Measurements from ENCODE around the gene CER1. TPM values are rescaled to one million over a fixed set of nuclear protein-coding genes. Genes with fewer than 3 reads are reported as not detected.
A peak's percentile ranks its signal among the peaks of the same experiment; 100 is the strongest.
"Not testable (repeated sequence)": the region's sequence is repeated elsewhere in the genome, so short reads cannot be mapped to it uniquely, and the experiment has no call there.

CER1 gene
- total RNA-seq, 1 experiment from 2014 or later, result not detected

GRCh38 chr9:14715102-14715501 is 7.4 kb downstream of the CER1 start:
- DNase-seq (ENCODE audit: low spot score), result no peak

DNA sequence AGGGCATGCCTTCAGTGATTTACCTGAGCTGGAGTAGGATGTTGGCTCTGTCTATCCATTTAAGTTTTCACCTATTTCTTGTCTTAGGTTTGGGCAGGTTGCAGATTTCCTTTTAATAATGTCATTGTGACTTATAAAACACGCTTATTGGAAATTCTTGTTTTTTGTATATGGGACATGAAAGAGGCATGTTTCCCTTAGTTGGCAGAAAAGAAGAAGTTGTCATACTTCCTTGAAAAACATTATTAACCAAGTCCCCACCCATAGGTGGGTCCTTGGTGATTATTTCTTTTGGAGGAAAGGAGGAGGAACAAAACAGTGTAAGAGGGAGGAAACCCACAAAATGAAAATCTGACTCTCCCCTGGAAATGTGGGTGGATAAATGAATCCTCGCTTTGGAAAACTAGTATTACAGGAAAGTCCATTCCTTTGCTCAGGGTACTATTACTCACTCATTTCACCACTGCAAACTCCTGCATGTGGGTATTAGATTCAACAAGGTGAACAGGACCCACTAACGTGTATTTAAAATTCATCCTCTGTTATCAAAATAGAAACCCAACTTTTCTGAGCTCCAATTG is 9.3 kb downstream of the CER1 start:
- no peak for DNase-seq (ENCODE audit: low spot score)

DNA sequence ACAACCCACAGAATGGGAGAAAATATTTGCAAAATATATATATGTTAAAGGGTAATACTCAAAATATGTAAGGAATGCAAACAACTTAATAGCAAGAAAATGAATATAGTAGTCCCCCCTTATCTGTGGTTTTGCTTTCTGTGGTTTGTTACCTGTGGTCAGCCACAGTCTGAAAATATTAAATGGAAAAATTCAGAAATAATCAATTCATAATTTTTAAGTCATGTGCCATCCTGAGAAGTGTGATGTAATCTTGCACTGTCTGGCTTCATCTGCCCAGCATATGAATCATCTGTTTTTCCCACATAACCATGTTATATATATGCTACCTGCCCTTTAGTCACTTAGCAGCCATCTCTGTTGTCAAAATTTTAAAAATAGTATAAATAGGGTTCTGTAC is 11.7 kb downstream of the CER1 start:
- DNase-seq (ENCODE audit: low spot score), result no peak

DNA sequence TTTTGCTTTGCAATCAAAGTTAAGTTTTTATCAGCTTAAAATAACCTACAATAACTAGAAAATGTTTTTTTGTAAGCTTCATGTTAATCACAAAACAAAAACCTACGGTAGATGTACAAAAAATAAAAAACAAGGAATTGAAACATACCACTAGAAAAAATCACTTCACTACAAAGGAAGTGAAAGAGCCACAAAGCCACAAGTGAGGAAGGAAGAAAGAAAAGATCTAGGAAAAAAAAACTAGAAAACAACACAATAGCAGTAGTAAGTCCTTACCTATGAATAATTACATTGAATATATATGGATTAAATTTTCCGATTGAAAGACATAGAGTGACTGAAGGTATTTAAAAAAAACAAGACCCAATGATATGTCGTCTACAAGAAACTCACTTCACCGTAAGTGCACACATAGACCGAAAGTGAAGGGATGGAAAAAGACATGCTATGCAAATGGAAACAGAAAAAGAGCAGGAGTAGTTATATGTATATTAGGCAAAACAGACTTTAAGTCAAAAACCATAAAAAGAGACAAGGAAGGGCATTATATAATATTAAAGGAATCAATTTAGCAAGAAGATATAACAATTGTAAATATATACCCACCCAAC is 15.9 kb downstream of the CER1 start:
- no peak for DNase-seq (ENCODE audit: low spot score)

- no peak for DNase-seq (ENCODE audit: low spot score)
Observed at GRCh38 chr9:14705079-14705478, 17.5 kb downstream of the CER1 start.

DNA sequence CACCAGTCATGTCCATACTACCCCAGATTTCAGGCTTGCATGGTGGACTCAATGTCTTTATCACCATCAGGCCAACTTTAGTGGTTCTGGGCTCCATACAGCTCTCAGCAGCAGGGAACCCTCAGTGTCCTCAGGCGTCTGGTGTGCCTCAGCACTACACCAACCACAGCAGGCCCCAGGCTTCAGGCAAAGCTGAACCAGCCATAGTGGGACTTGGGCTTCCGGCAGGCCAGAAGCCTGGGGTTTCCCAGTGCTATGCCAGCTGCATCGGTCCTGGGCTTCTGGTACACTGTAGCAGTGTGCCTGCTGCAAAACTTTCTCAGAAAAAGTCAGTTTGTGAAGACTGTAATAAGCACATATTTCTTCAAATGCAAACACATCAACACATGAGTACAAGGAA is 18.3 kb downstream of the CER1 start:
- DNase-seq (ENCODE audit: low spot score), result no peak

- no peak for DNase-seq (ENCODE audit: low spot score)
Observed at GRCh38 chr9:14702200-14702720, 20.3 kb downstream of the CER1 start.

- peak; percentile 18 for DNase-seq (ENCODE audit: low spot score)
Observed at GRCh38 chr9:14693251-14693861, 29.2 kb downstream of the CER1 start, which contains the start of gene ZDHHC21. ZDHHC21 (minus strand) TSS chr9:14693432; CDS start chr9:14674340, 19,092 bp downstream.

GRCh38 chr9:14692470-14693250 is 29.9 kb downstream of the CER1 start:
- DNase-seq (ENCODE audit: low spot score), result no peak

DNA sequence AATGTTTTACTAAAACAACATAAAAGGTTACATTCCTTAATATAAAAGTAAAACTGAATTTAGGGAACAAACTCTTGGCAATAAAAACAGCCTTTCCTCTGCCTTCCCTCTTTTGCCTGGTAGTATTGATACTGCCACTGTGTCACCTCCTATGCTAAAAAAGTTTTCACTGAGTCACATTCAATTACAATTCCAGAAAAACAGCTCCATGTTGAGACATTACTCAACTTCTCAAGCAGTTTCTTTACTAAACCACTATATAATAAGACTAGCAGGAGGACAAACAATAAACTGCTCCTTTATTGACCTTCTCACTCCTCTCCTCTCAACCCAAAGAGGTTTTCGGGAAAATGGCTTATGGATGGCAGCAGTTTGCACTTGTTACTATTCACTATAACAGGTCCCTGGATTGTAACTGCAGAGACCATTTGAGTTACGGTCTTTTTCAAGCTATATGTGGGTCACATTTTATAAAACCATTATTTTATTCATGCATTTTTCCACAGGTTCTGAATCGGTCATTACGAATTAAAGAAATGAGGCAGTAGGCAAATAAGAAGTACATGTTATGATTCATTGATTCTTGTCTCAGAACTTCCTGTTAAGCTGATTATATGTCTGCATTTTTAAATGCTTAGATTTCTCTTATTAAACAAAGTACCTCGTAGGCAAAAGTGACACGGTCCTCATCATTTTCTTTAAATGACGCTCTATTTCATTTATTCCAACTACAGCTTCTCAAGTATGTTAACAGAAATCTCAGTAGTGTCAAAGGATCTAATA is 31.4 kb downstream of the CER1 start:
- no peak for DNase-seq (ENCODE audit: low spot score)

DNA sequence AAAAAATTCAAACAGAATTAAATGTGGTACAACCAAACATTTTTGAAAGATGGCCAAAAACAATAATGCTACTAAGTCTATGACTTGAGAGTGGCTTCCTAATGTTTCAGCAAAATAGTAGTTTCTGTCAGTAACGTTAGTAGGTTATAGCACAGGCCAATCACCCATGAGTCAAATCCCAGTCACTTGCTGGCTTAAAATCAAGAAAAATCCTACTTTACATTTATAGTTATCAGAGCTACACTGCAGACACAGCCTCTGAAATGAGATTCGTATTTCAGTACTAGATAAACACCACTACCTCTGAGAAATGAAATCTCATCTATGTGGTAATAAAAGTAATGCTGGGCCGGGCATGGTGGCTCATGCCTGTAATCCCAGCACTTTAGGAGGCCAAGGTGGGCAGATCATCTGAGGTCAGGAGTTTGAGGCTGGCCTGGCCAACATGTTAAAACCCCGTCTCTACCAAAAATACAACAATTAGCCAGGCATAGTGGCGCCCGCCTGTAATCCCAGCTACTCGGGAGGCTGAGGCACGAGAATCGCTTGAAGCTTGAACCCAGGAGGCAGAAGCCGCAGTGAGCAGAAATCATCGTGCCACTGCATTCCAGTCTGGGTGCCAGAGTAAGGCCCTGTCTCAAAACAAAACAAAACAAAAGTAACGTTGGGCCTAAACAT is 35.4 kb downstream of the CER1 start:
- no peak for DNase-seq (ENCODE audit: low spot score)

DNA sequence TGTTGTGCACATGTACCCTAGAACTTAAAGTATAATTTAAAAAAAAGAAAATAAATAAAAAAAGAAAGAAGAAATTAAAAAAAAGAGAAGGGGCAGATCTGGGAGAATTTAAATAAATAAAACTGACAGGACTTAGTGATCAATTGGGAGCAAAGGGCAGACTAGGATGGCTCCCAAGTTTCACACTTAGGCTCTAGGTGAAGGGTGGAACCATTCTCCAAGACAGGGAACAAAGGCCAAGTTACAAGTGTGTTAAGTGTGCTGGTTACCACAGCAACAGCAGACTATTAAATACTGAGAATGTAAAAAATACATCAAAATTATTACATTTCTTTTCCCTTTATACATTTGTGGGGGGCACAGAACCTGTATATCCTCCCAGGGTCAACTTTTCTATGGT is 36.4 kb downstream of the CER1 start:
- DNase-seq (ENCODE audit: low spot score), result no peak

- not testable (repeated sequence) for DNase-seq (ENCODE audit: low spot score)
Observed at GRCh38 chr9:14682616-14683015, 39.9 kb downstream of the CER1 start.

DNA sequence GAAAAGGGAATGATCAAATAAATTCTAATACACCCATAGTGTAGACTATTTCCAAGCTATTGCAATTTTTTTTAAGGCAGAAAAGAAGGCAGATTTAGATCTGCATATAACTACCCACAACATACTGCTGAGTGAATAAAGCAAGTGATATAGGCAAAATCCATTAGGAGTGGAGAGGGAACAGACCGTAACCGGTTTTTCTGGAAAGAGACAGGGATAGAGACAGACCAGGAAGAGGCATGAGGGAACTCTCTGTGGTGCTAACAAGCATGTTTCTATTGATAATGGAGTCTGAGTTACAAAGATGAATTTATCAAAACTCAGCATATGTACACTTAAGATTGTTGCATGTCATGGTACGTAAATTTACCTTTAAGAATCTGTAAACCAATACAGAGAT is 43.8 kb downstream of the CER1 start:
- DNase-seq (ENCODE audit: low spot score), result no peak

GRCh38 chr9:14677872-14678271 is 44.7 kb downstream of the CER1 start:
- DNase-seq (ENCODE audit: low spot score), result no peak

GRCh38 chr9:14677396-14677795 is 45.1 kb downstream of the CER1 start:
- no peak for DNase-seq (ENCODE audit: low spot score)

DNA sequence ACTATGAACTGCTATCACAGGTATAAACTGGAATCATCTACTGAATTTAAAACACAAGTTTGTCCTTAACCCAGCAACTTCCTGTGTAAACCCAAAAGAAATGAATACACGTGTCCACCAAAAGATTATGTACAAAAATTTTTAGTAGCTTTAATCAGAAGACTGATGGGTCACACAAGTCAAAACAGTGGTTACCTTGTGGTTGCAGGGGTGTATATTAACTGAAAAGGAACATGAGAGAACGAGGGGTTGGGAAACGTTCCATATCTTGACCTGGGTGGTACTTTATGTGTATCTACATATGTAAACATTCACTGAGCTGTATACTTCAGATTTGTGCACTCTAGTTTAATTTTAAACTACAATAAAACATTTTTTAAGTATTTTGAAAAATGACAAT is 47.9 kb downstream of the CER1 start:
- no peak for DNase-seq (ENCODE audit: low spot score)

DNA sequence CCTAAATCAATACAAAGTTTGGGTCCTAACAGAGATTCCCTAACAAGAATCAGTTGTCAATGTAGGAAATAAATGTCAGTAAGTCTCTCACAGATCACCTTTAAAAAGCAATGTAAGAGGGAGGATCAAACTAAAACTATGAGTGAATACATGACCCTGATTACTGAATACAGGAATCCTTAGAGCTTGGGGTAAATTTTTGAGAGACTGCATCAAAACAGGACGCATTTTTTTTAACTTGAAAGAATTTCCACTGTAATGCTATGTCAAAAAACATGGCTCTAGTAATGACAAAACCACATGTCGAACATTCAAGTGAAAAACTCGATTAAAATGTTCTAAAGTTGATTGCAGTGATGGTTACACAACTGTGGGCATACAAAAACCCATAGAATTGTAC is 51.2 kb downstream of the CER1 start:
- DNase-seq (ENCODE audit: low spot score), result no peak

GRCh38 chr9:14670718-14671117 is 51.8 kb downstream of the CER1 start:
- DNase-seq (ENCODE audit: low spot score), result no peak
